Effector memory CD8-positive, alpha-beta T cell (primary cell): ENCODE data around the gene RAP1GAP.
A peak's percentile ranks its signal among the peaks of the same experiment; 100 is the strongest.

Experiments used
- ATAC-seq: fragments of 150-1000 bp; cut with Tn5 transposase; replicated peaks from 2 replicates; pipeline ENCODE4 v1.10.0; 2021; ENCODE audit warnings: mild to moderate bottlenecking, moderate library complexity
- DNase-seq, 3 experiments: peaks; one replicate each; pipeline ENCODE4 v3.0.0; 2021
- H3K27ac Mint-ChIP-seq, 2 donors: one replicate each; pipeline ENCODE4 v1.8.0; 2022; ENCODE audit warnings: mild to moderate bottlenecking in 2 of 2, mixed read lengths in 2 of 2, moderate library complexity in 2 of 2
- H3K27me3 Mint-ChIP-seq, 2 donors: one replicate each; pipeline ENCODE4 v1.8.0; 2022; ENCODE audit warnings: mixed read lengths in 2 of 2
- H3K36me3 Mint-ChIP-seq: one replicate; pipeline ENCODE4 v1.8.0; 2022; ENCODE audit warnings: mild to moderate bottlenecking, moderate library complexity, mixed read lengths; ENCODE audit not compliant: insufficient read depth
- H3K4me1 Mint-ChIP-seq, 2 donors: one replicate each; pipeline ENCODE4 v1.8.0; 2022; ENCODE audit warnings: low read depth in 2 of 2, mixed read lengths in 2 of 2
- H3K4me3 Mint-ChIP-seq, 2 donors: one replicate each; pipeline ENCODE4 v1.8.0; 2022; ENCODE audit warnings: mild to moderate bottlenecking in 2 of 2, mixed read lengths in 2 of 2, moderate library complexity in 2 of 2
- H3K9me3 Mint-ChIP-seq, 2 donors: one replicate each; pipeline ENCODE4 v1.8.0; 2022; ENCODE audit warnings: mixed read lengths in 2 of 2

Gene RAP1GAP

GRCh38 chr1:21607549-21608529 lies 61.3 kb downstream of the RAP1GAP start:
- DNase-seq (no peak), ATAC-seq (peak; percentile 37)
- Mint-ChIP-seq H3K4me3 (peak overlapping the region; percentile 15 to 38), H3K9me3 (no peaks in the 10 kb centered on the region), H3K27me3 (peaks cover 16 to 49% of the 10 kb centered on the region in 2 donors), H3K36me3 (no peaks in the 10 kb centered on the region), H3K4me1 (peaks cover 8 to 10% of the 10 kb centered on the region in 2 donors), H3K27ac (no peak overlapping the region)

GRCh38 chr1:21605964-21606705 lies 63.0 kb downstream of the RAP1GAP start:
- Mint-ChIP-seq H3K36me3 (no peaks in the 10 kb centered on the region), H3K27me3 (peaks cover 16 to 52% of the 10 kb centered on the region in 2 donors), H3K27ac (no peak overlapping the region), H3K4me3 (no peak overlapping the region), H3K4me1 (peaks cover 8 to 10% of the 10 kb centered on the region in 2 donors), H3K9me3 (no peaks in the 10 kb centered on the region)
- ATAC-seq (no peak), DNase-seq (no peak)

GRCh38 chr1:21605012-21605715 lies 64.0 kb downstream of the RAP1GAP start:
- H3K27ac Mint-ChIP-seq, result no peak overlapping the region
- no peaks in the 10 kb centered on the region for H3K36me3 Mint-ChIP-seq
- ATAC-seq, result no peak
- H3K9me3 Mint-ChIP-seq, result no peaks in the 10 kb centered on the region
- H3K4me3 Mint-ChIP-seq, result no peak overlapping the region
- no peak for DNase-seq
- H3K4me1 Mint-ChIP-seq, result peaks cover 8 to 10% of the 10 kb centered on the region in 2 donors
- peaks cover 19 to 62% of the 10 kb centered on the region in 2 donors for H3K27me3 Mint-ChIP-seq

DNA sequence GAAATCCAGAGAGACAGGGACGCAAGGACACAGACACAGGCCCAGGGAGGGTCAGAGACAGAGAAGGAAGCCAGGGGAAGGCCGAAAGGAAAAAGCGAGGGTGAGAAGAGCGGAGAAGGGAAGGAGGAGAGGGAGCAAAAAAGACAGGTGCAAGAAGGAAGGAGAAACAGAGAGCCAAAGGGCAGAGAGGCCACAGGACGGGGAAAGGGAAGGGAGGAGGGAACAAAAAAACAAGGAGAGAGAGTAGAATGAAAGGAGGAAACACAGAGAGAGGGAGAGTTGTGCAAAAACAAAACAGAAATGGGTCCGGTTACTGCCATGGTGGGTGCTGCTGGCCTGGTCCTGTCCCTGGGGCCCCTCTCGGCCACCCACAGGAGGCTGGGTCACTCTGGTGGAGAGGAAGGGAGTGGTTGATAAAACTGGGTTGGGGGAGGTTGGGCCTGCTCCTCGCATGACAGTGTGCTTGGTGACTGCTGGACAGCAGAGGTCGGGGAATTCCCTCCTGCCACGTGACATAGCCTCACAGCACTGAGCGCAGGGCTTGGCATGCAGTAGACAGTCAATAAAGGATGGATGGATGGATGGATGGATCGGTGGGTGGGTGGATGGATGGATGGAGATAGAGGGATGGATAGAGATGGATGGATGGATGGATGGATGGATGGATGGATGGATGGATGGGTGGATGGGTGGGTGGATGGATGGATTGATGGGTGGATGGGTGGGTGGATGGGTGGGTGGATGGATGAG lies 64.8 kb downstream of the RAP1GAP start:
- Mint-ChIP-seq H3K36me3 (no peaks in the 10 kb centered on the region), H3K27ac (no peak overlapping the region), H3K9me3 (no peaks in the 10 kb centered on the region)

GRCh38 chr1:21603177-21604138 lies 65.7 kb downstream of the RAP1GAP start:
- peaks cover 8 to 10% of the 10 kb centered on the region in 2 donors for H3K4me1 Mint-ChIP-seq
- no peaks in the 10 kb centered on the region for H3K9me3 Mint-ChIP-seq
- peak overlapping the region in 1 of 2 donors; percentile 57 for H3K27ac Mint-ChIP-seq
- DNase-seq (no peak), ATAC-seq (no peak)
- H3K4me3 Mint-ChIP-seq, result no peak overlapping the region
- peaks cover 26 to 72% of the 10 kb centered on the region in 2 donors for H3K27me3 Mint-ChIP-seq
- peaks cover 2% of the 10 kb centered on the region for H3K36me3 Mint-ChIP-seq

More for the DNA sequence above, 64.8 kb downstream of the RAP1GAP start:
- Mint-ChIP-seq H3K4me1 (peaks cover 8 to 10% of the 10 kb centered on the region in 2 donors), H3K4me3 (no peak overlapping the region), H3K27me3 (peaks cover 26 to 70% of the 10 kb centered on the region in 2 donors)
- DNase-seq, result no peak
- ATAC-seq, result no peak

DNA sequence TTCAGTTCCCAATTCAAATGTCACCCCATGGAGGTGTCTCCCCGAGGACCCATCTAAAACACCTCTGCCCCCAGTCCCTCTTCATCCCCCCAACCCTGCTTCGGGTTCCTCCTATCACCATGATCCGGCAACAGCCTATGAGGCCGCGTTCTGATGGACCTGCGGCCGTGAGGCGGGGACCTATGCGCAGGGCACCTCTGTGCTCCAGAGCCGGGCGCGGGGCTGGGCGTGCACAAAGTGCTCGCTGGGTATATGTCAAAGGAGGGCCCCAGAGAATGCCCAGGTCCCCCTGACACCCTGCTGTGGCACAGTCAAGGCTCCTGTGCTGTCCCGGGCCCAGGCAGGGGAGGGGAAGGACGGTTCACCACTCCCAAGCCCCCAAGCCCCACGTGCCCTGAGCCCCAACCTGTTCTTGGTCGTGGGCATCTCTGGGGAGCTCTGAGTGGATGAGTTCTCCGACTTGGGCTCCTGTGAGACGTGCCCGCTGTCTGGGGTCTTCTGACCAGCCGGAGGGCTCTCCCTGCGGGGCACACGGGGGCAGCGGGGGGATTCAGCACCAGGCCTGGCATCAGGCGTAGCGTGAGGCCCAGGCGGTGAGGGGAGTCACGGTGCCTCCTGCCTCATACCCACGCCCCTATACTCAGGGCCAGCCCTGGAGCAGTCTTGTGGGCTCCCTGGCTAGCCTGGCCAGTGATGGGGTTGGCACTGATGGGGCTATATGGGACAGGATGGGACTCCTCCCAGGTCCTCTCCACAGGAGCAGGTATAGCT lies 67.7 kb downstream of the RAP1GAP start:
- DNase-seq (no peak), ATAC-seq (no peak)
- peaks cover 2% of the 10 kb centered on the region for H3K36me3 Mint-ChIP-seq
- H3K9me3 Mint-ChIP-seq, result no peaks in the 10 kb centered on the region
- peaks cover 17 to 77% of the 10 kb centered on the region in 2 donors for H3K27me3 Mint-ChIP-seq
- H3K27ac Mint-ChIP-seq, result no peak overlapping the region
- H3K4me1 Mint-ChIP-seq, result no peaks in the 10 kb centered on the region
- no peak overlapping the region for H3K4me3 Mint-ChIP-seq

DNA sequence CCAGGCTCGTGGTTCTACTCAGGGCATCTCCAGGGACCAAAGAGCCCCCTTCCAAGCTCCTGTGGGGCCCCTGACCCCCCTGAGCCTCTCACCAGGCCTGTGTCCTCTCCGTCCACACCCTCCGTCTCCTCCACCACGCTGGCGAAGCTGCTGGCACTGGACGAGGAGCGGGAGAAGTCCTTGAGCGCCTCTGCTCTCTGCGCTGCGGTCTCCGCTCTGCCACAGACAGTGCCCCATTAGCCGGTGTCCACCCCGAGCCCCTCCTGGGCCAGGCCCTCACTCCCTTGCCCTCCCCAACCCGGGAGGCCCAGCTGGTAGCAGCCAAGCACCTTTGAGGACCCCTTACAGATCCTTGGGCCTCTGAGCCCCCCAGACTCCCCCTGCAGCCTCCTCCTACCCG lies 69.8 kb downstream of the RAP1GAP start:
- peaks cover 24 to 93% of the 10 kb centered on the region in 2 donors for H3K27me3 Mint-ChIP-seq
- no peaks in the 10 kb centered on the region for H3K9me3 Mint-ChIP-seq
- no peaks in the 10 kb centered on the region for H3K4me1 Mint-ChIP-seq

GRCh38 chr1:21598904-21599303 lies 70.3 kb downstream of the RAP1GAP start:
- no peak for DNase-seq
- Mint-ChIP-seq H3K27me3 (peaks cover 20 to 93% of the 10 kb centered on the region in 2 donors), H3K36me3 (peaks cover 2% of the 10 kb centered on the region), H3K27ac (no peak overlapping the region), H3K4me1 (no peaks in the 10 kb centered on the region), H3K4me3 (no peak overlapping the region), H3K9me3 (no peaks in the 10 kb centered on the region)
- no peak for ATAC-seq

More for the DNA sequence above, 69.8 kb downstream of the RAP1GAP start:
- peaks cover 2% of the 10 kb centered on the region for H3K36me3 Mint-ChIP-seq
- H3K4me3 Mint-ChIP-seq, result no peak overlapping the region
- no peak overlapping the region for H3K27ac Mint-ChIP-seq
- ATAC-seq (no peak), DNase-seq (no peak)

- no peak overlapping the region for H3K4me3 Mint-ChIP-seq
- H3K4me1 Mint-ChIP-seq, result no peaks in the 10 kb centered on the region
- DNase-seq (no peak), ATAC-seq (no peak)
- H3K27me3 Mint-ChIP-seq, result peaks cover 18 to 93% of the 10 kb centered on the region in 2 donors
- no peaks in the 10 kb centered on the region for H3K9me3 Mint-ChIP-seq
- peaks cover 2% of the 10 kb centered on the region for H3K36me3 Mint-ChIP-seq
- H3K27ac Mint-ChIP-seq, result no peak overlapping the region
These were observed 70.7 kb downstream of the RAP1GAP start for GRCh38 chr1:21598417-21598816.

- DNase-seq, result no peak
- H3K9me3 Mint-ChIP-seq, result no peaks in the 10 kb centered on the region
- peaks cover 20 to 96% of the 10 kb centered on the region in 2 donors for H3K27me3 Mint-ChIP-seq
- no peak overlapping the region for H3K27ac Mint-ChIP-seq
- H3K36me3 Mint-ChIP-seq, result peaks cover 2% of the 10 kb centered on the region
- H3K4me3 Mint-ChIP-seq, result no peak overlapping the region
- H3K4me1 Mint-ChIP-seq, result no peaks in the 10 kb centered on the region
- no peak for ATAC-seq
These were observed 71.4 kb downstream of the RAP1GAP start for GRCh38 chr1:21597753-21598152.

DNA sequence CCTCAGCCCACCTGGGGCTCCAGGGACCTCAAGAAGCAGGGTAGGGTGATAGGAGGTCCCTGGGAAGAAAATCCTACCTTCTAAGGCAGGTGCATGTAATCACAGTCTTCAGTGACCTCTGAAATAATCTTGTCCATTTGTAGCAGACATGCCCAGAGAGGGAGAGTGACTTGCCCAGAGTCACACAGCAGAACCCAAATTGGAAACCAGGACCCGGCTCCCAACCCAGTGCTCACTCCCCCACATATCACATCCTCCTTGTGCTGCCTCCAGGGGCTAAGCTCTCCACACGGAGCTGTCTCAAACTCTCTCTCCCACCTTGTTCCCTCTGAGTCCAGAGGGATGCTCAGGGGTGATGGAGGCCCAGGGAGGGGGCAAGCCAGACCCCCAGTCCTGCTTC lies 72.5 kb downstream of the RAP1GAP start:
- Mint-ChIP-seq H3K4me3 (no peak overlapping the region), H3K4me1 (no peaks in the 10 kb centered on the region), H3K27ac (no peak overlapping the region), H3K27me3 (peaks cover 24 to 98% of the 10 kb centered on the region in 2 donors), H3K36me3 (peaks cover 2% of the 10 kb centered on the region), H3K9me3 (no peaks in the 10 kb centered on the region)
- DNase-seq (no peak), ATAC-seq (no peak)
